GM18858 (cell line): Measurements from ENCODE around the gene GPD1L.
"Not testable (repeated sequence)": the region's sequence is repeated elsewhere in the genome, so short reads cannot be mapped to it uniquely, and the experiment has no call there.

Experiments
- ATAC-seq: cut with Tn5 transposase; IDR thresholded peaks from one replicate; pipeline ENCODE4 v1.9.1; 2021; ENCODE audit not compliant: unreplicated experiment

The GPD1L gene

DNA sequence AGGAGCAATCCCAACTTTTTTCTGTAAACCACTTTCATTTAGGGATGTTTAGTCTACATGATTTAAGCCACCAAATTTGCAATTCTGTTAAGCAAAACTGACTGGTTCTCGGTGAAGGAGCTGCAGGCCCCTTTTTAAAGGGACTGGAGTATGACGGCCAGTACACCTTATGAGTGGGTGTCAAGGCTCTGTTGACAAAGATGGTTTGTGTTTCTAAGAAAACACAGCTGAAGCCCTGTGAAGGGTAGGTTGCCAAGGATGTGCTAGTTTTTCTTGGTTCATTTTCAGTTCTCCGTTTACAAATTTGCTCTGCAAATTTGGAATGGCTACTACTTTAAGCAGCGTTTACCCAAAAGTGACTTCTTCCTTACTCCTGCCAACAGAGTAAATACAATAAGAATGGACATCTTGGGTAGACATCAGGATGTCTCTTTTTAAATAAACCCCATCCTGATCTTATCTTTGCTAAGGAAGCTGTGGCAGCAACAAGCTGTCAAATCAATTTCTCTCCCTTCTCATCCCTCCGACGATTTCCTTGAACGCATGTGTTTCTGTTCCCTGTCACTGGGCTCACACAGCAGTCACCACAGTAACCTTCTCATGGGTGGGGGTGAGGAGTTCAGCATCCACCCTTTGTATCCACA is 73.8 kb downstream of the GPD1L start:
- no peak for ATAC-seq

DNA sequence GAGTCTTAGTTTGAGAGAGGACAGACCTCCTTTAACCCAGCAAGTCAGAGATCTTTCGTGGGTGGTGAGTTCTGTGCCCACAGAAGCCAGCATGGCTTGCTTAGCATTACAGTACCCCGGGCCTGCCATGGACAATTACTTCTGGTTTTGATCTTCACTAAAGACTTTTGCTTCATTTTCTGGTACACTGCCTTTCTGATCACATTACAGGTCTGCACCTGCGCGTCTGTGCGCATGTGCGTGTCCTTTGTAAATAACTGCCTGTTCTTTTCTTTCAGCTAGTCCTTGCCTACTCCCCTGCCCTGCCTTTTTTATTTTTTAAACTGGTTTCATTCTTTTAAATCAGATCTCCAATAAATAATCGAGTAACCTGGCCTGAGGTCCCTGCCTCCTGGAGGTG is 74.9 kb downstream of the GPD1L start:
- ATAC-seq: no peak

DNA sequence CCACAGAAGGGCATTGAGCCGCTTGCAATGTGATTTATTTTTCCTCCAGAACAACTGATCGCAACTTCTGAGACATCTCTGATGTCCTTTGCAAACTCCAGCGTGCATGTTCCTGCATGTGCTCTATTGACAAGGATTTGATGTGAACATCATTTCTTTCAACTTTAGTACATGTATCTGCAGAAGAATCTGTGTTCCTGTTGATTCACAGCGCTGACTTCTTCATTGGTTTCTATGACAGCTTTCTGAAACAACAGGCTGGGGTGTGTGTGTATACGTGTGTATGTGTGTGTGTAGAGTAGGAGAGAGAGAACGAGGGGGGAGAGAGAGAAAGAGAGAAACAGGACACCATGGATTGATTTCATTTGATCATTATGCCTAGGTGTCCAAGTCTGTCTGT is 75.4 kb downstream of the GPD1L start:
- ATAC-seq: no peak

DNA sequence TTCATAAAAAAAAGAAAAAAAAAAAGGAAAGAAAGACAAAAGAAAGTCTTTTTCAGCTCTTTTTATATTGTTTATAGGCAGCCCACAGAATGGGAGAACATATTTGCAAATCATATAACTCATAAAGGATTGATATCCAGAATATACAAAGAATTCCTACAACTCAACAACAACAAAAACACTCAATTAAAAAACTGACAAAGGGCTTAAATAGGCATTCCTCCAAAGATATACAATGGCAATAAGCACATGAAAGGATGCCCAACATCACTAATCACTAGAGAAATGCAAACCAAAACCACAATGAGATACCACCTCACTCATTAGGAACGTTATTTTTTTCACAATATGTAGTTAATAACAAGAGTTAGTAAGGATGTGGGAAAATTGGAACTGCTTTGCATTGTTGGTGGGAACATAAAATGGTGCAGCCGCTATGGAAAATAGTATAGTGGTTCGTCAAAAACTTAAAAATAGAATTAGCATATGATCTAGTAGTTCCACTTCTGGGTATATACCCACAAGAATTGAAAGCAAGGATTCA is 77.8 kb downstream of the GPD1L start:
- no peak for ATAC-seq

DNA sequence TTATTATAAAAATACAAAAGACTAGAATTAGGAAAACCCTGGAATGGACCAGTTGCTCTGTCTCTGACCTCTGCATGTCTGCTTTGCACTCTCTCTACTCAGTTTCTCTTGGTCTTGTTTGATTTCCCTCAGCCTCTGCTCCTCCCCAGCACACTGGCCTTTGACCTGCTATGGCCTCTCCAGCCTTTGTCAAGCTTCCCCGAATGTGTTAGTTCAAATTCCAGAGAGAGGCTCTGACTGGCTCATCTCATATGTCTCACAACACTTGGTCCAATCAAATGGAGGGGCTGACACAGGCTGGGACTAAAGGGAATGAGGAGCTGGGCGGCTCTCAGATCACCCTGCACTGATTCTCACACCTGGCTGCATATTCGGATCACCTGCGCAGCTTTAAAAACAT is 79.7 kb downstream of the GPD1L start:
- ATAC-seq: no peak

DNA sequence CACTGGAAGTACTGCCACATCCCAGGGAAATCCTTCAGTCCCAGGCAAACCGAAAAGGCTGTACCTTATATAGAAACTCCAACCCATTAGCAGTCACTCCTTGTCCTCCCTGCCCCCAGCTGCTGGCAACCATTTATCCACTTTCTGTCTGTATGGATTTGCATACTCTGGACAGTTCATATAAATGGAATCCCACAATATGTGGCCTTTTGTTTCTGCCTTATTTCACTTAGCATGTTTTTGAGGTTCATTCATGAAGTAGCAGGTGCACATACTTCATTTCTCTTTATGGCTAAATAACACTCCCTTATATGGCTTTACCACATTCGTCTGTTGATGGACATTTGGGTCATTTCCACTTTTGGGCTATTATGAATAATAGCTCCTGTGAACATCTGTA is 80.5 kb downstream of the GPD1L start:
- ATAC-seq: no peak

DNA sequence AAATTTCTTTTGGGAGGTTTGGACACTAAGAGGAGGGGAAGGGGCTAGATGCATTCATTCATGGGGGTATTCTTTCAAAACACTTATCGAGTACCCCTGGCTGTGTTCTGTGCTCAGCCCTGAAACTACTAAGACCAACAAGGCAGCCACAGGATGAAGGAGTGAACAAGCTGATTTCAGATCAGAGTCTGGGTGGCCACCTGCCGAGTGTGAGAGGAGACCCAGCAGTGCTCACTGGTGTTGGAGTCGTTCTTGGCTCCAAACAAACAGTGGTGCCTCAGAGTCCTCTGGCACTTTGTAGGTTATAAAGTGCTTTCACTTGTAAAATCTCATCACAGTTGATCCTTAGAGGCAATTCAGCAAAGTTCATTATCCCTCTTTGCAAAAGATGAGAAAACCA is 83.3 kb downstream of the GPD1L start:
- no peak for ATAC-seq

DNA sequence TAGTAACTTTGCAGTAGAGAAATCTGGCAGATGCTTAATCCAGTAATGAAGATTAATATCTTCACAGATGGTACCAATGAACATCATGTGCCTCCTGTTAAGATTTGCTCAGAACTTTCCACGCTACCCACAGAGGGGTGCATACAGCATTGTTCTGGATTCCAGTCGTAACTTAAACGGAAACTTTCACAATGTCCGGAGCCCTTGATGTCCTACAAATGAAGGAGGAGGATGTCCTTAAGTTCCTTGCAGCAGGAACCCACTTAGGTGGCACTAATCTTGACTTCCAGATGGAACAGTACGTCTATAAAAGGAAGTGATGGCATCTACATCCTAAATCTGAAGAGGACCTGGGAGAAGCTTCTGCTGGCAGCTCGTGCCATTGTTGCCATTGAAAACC is 84.1 kb downstream of the GPD1L start:
- not testable (repeated sequence) for ATAC-seq

DNA sequence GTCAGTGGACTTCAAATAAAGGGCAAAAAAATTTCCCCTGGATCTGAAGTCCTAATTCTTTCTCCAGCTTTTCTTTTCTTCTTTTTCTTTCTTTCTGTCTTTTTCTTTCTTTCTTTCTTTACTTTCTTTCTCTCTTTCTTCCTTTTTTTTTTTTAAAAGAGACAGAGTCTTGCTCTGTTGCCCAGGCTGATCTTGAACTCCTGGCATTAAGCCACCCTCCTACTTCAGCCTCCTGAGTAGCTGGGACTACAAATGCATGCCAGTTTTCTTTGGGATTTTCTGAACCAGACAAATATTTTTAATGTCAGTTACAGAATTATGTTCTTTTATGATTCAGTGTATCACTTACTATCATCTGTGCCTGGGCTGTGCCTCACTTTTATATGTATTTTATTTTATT is 86.7 kb downstream of the GPD1L start:
- ATAC-seq: no peak

DNA sequence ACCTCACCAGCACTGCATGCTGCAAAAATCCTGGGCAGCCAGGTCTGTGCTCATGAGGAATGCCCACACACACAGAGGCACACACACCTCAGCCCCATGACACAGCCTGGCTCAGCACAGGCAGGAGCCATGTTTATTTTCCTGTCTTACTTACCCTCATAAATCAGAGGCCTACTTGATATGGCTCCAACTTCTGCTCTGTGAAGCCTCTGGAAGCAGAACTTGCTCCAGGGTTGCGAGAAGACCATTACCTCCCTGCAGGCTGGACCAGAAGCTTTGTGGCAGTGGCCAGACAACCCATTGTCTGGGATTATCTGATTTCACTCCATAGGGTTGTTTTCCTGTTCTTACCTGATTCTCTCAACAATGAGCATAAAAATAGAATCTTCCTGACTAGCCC is 88.2 kb downstream of the GPD1L start:
- no peak for ATAC-seq

DNA sequence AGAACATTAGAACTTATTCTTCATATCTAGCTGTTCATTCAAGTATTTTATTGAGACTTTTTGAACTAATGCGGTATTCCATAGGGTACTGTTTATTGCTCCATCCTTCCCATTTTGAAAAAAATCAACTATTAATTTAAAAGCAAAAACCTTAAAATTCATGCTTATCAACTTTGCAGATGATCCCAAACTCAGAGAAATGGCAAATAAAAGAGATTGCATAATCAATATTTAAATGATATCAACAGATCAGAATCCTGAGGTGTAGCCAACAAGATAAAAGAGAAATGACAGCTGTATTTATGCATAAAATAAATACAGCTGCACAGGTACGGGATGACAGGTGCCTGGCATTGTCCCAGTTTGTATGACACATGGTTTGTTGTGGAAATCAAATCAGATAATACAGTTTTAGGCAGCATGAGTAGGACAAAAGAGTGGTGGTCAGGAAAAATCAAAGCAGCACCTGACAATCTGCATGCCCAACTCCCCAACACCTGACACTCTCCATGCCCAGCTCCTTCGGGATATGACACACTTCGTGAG is 89.6 kb downstream of the GPD1L start:
- no peak for ATAC-seq

DNA sequence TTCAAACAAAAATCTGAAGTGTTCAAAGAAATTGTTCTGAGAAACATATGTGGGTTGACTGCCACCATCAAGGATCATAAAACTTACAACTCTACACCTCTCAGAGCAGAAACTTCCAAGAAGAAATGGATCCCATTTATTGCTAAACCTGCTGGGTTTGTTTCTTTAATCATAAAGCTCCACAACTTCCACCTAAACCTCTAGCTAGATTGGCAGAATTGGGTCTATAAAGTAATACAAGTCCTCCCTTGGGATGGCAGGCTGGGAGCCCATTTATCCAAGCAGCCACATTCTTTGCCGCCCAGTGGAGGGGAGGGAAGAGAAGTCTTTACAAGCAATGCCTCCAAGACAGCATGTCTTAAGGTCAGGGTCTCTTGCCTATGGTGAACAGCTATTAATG is 91.6 kb downstream of the GPD1L start:
- ATAC-seq: no peak

DNA sequence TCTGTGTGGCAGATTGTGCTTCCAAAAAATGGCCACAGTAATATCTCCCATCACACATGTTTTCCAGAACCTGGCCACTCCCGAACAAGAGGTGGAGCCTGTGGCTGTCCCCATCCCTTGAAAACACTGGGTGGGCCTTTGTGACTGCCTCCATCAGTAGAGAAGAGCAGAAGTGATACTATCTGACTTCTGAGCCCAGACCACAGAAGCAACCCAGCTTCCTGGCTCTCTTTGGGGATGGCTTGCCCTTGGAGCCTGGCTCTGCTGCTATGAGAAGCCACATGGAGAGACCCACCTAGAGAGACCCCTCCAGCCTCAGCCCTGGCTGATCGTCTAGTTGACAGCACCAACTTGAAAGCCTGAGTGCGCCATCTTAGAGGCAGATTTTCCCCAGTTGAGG is 92.3 kb downstream of the GPD1L start:
- ATAC-seq: no peak

DNA sequence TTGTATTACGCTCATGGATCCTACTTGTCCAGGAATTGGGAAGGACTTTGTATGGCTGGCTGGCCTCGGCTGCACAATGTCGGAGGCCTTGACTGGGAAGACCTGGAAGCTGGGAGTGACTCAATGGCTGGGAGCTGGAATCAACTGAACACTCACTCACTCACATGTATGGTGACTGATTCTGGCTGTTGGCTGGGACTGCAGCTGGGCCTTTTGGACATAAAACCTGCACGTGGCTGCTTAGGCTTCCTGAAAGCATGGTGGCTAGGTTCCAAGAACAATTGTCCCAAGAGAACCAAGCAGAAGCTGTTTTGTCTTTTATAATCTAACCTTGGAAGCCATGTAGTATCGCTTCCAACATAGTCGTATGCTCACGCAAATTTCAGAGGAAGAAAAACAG is 94.1 kb downstream of the GPD1L start:
- ATAC-seq: no peak

DNA sequence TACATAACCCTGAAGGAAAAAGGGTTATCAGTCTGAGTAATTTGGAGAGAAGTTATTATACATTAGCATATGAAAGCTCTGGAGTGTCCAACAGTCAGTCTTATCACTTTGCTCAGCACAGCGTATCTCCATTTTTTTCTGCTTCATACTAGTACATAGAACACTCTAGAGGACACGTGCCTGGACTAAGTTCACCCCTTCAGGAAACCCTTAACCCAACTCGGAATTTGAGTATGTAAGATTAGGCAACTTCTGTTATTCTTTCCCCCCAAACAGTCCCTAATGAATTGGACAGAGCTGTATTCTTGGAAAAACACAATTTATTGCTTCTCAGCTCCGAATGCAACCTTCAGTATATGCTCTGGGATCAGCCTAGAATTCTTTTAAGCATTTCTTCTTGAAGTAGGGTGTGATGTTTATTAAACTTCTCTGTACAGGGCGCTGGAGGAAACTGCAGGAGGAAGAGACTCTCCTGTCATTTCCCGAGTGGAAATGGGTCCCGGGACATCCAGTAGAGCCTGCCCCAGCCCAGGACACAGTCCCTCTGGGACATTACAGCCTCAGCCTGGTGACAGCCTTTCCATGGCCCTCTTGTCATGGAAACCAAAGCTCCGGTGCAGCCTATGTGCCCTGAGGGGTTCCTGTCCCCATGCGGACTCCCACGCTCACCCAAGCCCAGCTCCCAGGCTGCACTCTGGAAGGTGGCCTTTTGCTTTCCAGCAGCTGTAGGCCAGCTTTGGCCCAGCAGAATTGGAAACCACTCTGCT is 94.8 kb downstream of the GPD1L start:
- ATAC-seq: no peak

DNA sequence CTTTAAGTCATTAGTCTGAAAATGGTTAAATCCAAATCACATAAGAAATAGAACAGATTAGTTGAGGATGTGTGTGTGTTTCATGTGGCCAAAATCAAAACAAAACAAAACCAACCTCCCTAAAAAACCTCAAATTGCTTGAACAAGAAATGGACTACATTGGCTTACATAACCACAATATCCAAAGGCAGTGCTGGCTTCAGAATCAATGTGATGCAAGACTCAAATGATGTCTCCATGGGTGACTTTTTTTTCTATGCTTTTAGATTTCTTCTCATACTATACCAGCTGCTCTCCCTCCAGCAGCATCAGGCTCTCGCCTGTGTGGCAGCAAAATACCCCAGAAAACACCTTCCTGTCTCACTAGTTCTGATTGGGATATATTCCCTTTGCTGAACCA is 96.1 kb downstream of the GPD1L start:
- ATAC-seq: no peak

DNA sequence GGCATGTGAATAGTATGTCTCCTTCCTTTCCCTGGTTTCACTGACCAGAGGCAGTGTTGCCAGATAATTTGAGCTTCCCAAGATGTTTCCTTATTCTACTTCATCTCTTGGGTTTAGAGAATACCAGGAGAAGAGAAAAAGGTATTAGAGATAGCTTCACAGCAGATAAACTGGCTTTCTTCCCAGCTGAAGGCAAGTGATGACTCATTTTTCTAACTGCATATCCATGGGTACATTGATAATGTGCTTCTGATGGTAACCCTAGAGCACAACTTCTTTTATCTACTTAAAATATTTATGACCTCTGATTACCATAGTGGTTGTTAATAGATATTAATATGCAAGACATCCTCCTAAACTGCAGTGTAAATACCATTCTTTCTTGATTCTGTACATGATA is 97.4 kb downstream of the GPD1L start:
- ATAC-seq: no peak

DNA sequence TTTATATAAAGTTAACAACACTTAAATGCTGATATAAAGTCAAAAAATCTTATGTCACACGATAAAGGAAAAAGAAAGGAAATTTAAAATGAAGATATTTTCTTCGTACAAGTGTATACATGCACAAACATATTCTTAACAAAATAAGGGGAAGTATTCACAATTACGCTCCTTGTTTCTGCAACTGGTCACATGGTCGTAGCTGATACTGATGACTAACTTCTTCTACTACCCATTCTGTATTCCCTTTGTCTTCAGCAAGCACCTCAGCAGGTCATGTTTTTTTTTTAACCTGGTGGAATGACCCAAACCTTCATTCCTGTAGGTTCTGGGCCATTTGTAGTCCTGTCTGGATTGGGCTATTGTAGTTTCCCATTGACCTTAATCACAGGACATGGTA is 102.0 kb downstream of the GPD1L start:
- no peak for ATAC-seq

DNA sequence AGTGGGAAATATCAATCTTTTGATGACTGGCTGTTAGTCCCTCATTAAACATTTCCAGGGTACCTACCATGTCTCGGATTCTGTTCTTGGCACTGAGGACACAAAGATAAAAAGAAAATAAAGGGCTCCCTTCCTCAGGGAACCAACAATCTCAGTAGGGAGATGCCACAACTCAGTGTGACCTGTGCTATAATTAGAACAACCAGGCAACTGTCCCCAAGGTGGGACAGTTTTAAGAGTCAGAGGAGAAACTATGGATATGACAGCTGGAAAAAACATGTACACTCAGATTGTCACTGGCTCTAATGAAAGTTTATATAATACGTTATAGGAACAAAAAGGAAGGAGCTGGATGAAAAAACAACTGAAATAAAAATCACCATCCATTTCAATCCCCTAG is 108.8 kb downstream of the GPD1L start:
- no peak for ATAC-seq

DNA sequence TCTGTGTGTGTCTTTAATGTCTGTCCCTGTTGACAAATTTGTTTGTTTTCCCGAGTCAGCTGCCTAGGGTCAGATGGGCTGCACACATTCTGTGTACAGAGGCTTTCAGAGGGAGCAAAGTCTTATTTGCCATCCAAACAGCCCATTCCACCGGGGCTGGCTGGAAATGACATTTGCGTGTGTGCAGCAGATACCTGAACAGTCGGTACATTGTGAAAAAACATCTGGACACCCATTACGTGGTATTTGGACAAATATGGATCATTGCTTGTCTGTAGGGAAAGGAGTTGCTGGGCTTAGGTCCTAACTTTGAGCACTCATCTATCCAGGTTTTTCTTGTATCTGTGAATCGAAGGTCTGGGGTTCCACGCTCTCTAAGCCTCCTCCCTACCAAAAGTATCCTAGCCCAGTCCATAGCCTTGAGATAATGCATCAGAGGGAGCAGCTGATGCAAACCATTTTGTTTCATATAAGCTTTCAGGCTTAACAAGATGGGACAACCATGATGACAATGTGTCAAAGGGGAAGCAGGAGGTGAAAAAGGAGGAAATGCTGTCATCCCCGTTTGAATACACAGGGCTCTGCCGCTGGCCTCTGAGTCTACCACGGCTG is 109.9 kb downstream of the GPD1L start:
- no peak for ATAC-seq

DNA sequence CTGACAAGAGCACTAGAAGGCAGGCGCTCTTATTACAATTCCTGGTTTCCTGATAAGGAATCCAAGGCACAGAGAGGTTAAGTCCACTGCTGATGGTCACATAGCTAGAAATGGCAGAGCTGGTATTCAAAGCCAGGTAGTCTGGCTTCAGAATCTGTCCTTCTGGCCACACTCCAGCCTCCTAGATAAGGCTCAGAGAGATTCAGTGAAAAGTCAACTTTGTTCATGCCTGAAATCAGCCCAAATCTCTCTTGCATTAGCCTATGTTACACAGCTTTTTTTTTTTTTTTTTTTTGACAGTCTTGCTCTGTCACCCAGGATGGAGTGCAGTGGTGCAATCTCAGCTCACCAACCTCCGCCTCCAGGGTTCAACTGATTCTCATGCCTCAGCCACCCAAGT is 110.9 kb downstream of the GPD1L start:
- ATAC-seq: no peak
